RPMI7951 (cell line): ENCODE data around the gene RNU2-1. TPM values are rescaled to one million over a fixed set of nuclear protein-coding genes. Genes with fewer than 3 reads are reported as not detected.
"Not testable (repeated sequence)": the region's sequence is repeated elsewhere in the genome, so short reads cannot be mapped to it uniquely, and the experiment has no call there.

Experiments
- DNase-seq: peaks from one replicate; pipeline ENCODE4 v3.0.0-alpha.2; 2012; ENCODE audit warnings: low read depth
- total RNA-seq: library from RNA; depleted of rRNA; stranded (reverse); fragments of >200 nt; shearing (Covaris generic); gene quantifications from 2 replicates; pipeline ENCODE4 v1.2.3, GENCODE V29; 2014; rRNA removed

RNU2-1 gene
- total RNA-seq: not detected in 2 replicates

GRCh38 chr17:43233877-43234276 lies at the start of gene RNU2-1:
Gene RNU2-1, minus strand, starts transcription at chr17:43233977.
- DNase-seq: not testable (repeated sequence)

GRCh38 chr17:43272914-43273313 lies 39.1 kb upstream of the RNU2-1 start:
- not testable (repeated sequence) for DNase-seq

- DNase-seq: not testable (repeated sequence)
Measured at GRCh38 chr17:43272483-43272882, 38.7 kb upstream of the RNU2-1 start.

GRCh38 chr17:43270552-43271504 lies 37.1 kb upstream of the RNU2-1 start:
- DNase-seq: not testable (repeated sequence)

- DNase-seq: not testable (repeated sequence)
Measured at GRCh38 chr17:43246456-43246855, 12.7 kb upstream of the RNU2-1 start.

- DNase-seq: not testable (repeated sequence)
Measured at GRCh38 chr17:43240596-43241352, 7.0 kb upstream of the RNU2-1 start.

- not testable (repeated sequence) for DNase-seq
Measured at GRCh38 chr17:43239597-43239996, 5.8 kb upstream of the RNU2-1 start.

GRCh38 chr17:43233263-43233662 lies 514 bp downstream of the RNU2-1 start:
- not testable (repeated sequence) for DNase-seq

GRCh38 chr17:43232021-43232699 lies 1.6 kb downstream of the RNU2-1 start:
- DNase-seq: not testable (repeated sequence)

GRCh38 chr17:43231205-43232020 lies 2.4 kb downstream of the RNU2-1 start:
- DNase-seq: not testable (repeated sequence)

- not testable (repeated sequence) for DNase-seq
Measured at GRCh38 chr17:43228020-43228782, 5.6 kb downstream of the RNU2-1 start, which contains the start of gene CCDC200. Gene CCDC200, minus strand, starts transcription at chr17:43228623. Its CDS starts 69 bp downstream, at chr17:43228554.

GRCh38 chr17:43226393-43226792 lies 7.4 kb downstream of the RNU2-1 start:
- DNase-seq: no peak

- no peak for DNase-seq
Measured at GRCh38 chr17:43224146-43224705, 9.6 kb downstream of the RNU2-1 start.

GRCh38 chr17:43220511-43221125 lies 13.2 kb downstream of the RNU2-1 start:
- DNase-seq: no peak

GRCh38 chr17:43219746-43220380 lies 13.9 kb downstream of the RNU2-1 start:
- no peak for DNase-seq

GRCh38 chr17:43219001-43219400 lies 14.8 kb downstream of the RNU2-1 start:
- no peak for DNase-seq

- DNase-seq: no peak
Measured at GRCh38 chr17:43217614-43218087, 16.1 kb downstream of the RNU2-1 start.

GRCh38 chr17:43216762-43217613 lies 16.8 kb downstream of the RNU2-1 start:
- DNase-seq: no peak
